GM12878 (cell line): ENCODE results near the gene RBM6.

Experiments used
- MXI1 ChIP-seq: fragments of 150-350 bp; IDR thresholded peaks from 2 replicates; pipeline ENCODE4 v1.6.1; 2011; ENCODE audit warnings: low read depth, mild to moderate bottlenecking, inconsistent platforms, low read length, improper control_type of control experiment
- RCOR1 ChIP-seq: conservative IDR thresholded peaks from 2 replicates; pipeline ENCODE4 v1.6.1; 2012; ENCODE audit warnings: low read depth, low read length, improper control_type of control experiment

- TF ChIP-seq RCOR1 = no peak
- no peak for TF ChIP-seq MXI1
Observed at GRCh38 chr3:49940667-49941249, 808 bp downstream of the RBM6 start.
